ENCODE data around the gene CCNY.

CCNY gene

GRCh38 chr10:35611750-35612149, 275.4 kb downstream of the CCNY start:
- Histone ChIP-seq H3K27ac (no peak overlapping the region), H3K9me3 (no peaks in the 10 kb centered on the region), H3K4me3 (ENCODE audit: low read depth in 1 of 2, low read length in 1 of 2) (no peak overlapping the region), H3K4me1 (ENCODE audit: control insufficient read depth in 1 of 2, insufficient read depth in 1 of 2, low read depth in 1 of 2, low read length in 1 of 2) (peaks cover 0 to 8% of the 10 kb centered on the region in 2 experiments), H3K27me3 (peaks cover 69% of the 10 kb centered on the region), H3K36me3 (no peaks in the 10 kb centered on the region)
- no peak for TF ChIP-seq CTCF (IDR thresholded peaks at IDR 0.05)

- Histone ChIP-seq H3K4me3 (ENCODE audit: low read depth in 1 of 2, low read length in 1 of 2) (no peak overlapping the region), H3K4me1 (ENCODE audit: control insufficient read depth in 1 of 2, insufficient read depth in 1 of 2, low read depth in 1 of 2, low read length in 1 of 2) (peaks cover 0 to 6% of the 10 kb centered on the region in 2 experiments), H3K27ac (no peak overlapping the region), H3K27me3 (peaks cover 64% of the 10 kb centered on the region), H3K9me3 (no peaks in the 10 kb centered on the region), H3K36me3 (no peaks in the 10 kb centered on the region)
- TF ChIP-seq CTCF (IDR thresholded peaks at IDR 0.05), result no peak
These were observed 276.2 kb downstream of the CCNY start for GRCh38 chr10:35612385-35613106.

GRCh38 chr10:35613107-35613440, 276.8 kb downstream of the CCNY start:
- TF ChIP-seq CTCF (IDR thresholded peaks at IDR 0.05), result no peak
- peaks cover 0 to 1% of the 10 kb centered on the region in 2 experiments for H3K4me1 ChIP-seq (ENCODE audit: control insufficient read depth in 1 of 2, insufficient read depth in 1 of 2, low read depth in 1 of 2, low read length in 1 of 2)
- H3K27me3 ChIP-seq, result peaks cover 61% of the 10 kb centered on the region

GRCh38 chr10:35613597-35614226, 277.4 kb downstream of the CCNY start:
- Histone ChIP-seq H3K4me1 (ENCODE audit: control insufficient read depth in 1 of 2, insufficient read depth in 1 of 2, low read depth in 1 of 2, low read length in 1 of 2) (no peaks in the 10 kb centered on the region), H3K36me3 (no peaks in the 10 kb centered on the region), H3K9me3 (no peaks in the 10 kb centered on the region), H3K4me3 (ENCODE audit: low read depth in 1 of 2, low read length in 1 of 2) (no peak overlapping the region), H3K27me3 (peaks cover 54% of the 10 kb centered on the region), H3K27ac (no peak overlapping the region)
- TF ChIP-seq CTCF (IDR thresholded peaks at IDR 0.05), result no peak

More at GRCh38 chr10:35613107-35613440, 276.8 kb downstream of the CCNY start:
- Histone ChIP-seq H3K36me3 (no peaks in the 10 kb centered on the region), H3K27ac (no peak overlapping the region), H3K9me3 (no peaks in the 10 kb centered on the region), H3K4me3 (ENCODE audit: low read depth in 1 of 2, low read length in 1 of 2) (no peak overlapping the region)

- Histone ChIP-seq H3K36me3 (no peaks in the 10 kb centered on the region), H3K27me3 (peaks cover 48% of the 10 kb centered on the region)
- TF ChIP-seq CTCF (IDR thresholded peaks at IDR 0.05), result no peak
These were observed 278.0 kb downstream of the CCNY start for GRCh38 chr10:35614312-35614711.

More at GRCh38 chr10:35614312-35614711, 278.0 kb downstream of the CCNY start:
- no peaks in the 10 kb centered on the region for H3K9me3 ChIP-seq
- H3K27ac ChIP-seq, result no peak overlapping the region
- H3K4me3 ChIP-seq (ENCODE audit: low read depth in 1 of 2, low read length in 1 of 2), result no peak overlapping the region
- H3K4me1 ChIP-seq (ENCODE audit: control insufficient read depth in 1 of 2, insufficient read depth in 1 of 2, low read depth in 1 of 2, low read length in 1 of 2), result no peaks in the 10 kb centered on the region

Data from neutrophil (primary cell).